ENCODE results near the gene NEURL1B.

DNA sequence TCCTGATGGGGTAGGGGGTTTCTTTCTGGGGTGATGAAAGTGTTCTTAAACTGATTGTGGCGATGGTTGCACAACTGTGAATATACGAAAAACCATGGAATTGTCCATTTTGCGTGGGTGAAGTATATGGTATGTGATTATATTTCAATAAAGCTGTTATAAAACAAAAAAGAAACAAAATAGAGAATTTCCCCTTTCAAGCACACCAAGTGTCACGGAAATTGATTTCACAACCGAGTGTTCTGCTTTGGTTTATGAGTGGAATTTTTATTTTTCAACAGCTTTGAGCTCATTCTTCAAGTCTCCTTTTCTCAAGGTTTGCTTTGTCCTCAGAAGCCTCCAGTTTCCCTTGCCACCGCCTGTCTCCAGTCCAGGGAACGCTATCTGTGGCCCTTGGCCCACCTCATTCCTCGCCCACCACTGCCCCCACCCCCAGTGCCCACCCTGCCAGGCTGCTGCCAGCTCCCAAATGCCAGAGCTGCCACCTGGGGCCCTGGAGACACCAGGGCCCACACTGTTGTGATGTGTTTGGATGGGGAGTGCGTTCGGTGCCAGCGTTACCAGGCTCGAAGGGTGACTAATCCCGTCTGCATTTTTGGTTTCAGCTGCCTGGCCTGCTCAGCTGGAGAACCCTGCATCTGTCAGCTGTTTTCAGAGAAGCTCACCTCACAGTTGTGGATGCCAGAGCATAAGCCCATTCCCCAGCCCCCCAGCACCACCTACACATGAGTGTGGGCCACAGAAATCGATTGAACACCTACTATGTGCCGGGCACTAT is 99.6 kb downstream of the NEURL1B start:
- TF ChIP-seq, protein P1, sequence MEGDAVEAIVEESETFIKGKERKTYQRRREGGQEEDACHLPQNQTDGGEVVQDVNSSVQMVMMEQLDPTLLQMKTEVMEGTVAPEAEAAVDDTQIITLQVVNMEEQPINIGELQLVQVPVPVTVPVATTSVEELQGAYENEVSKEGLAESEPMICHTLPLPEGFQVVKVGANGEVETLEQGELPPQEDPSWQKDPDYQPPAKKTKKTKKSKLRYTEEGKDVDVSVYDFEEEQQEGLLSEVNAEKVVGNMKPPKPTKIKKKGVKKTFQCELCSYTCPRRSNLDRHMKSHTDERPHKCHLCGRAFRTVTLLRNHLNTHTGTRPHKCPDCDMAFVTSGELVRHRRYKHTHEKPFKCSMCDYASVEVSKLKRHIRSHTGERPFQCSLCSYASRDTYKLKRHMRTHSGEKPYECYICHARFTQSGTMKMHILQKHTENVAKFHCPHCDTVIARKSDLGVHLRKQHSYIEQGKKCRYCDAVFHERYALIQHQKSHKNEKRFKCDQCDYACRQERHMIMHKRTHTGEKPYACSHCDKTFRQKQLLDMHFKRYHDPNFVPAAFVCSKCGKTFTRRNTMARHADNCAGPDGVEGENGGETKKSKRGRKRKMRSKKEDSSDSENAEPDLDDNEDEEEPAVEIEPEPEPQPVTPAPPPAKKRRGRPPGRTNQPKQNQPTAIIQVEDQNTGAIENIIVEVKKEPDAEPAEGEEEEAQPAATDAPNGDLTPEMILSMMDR (IDR thresholded peaks at IDR 0.05; ENCODE audit: insufficient read depth, low read length): no peak
- TF ChIP-seq GABPA (IDR thresholded peaks at IDR 0.05; ENCODE audit: low read depth) (no peak), SPI1 (IDR thresholded peaks at IDR 0.05; ENCODE audit: borderline replicate concordance, low read depth) (no peak), POLR2AphosphoS5 (IDR thresholded peaks at IDR 0.05; ENCODE audit: low read depth) (no peak)
- TF ChIP-seq, protein P2, sequence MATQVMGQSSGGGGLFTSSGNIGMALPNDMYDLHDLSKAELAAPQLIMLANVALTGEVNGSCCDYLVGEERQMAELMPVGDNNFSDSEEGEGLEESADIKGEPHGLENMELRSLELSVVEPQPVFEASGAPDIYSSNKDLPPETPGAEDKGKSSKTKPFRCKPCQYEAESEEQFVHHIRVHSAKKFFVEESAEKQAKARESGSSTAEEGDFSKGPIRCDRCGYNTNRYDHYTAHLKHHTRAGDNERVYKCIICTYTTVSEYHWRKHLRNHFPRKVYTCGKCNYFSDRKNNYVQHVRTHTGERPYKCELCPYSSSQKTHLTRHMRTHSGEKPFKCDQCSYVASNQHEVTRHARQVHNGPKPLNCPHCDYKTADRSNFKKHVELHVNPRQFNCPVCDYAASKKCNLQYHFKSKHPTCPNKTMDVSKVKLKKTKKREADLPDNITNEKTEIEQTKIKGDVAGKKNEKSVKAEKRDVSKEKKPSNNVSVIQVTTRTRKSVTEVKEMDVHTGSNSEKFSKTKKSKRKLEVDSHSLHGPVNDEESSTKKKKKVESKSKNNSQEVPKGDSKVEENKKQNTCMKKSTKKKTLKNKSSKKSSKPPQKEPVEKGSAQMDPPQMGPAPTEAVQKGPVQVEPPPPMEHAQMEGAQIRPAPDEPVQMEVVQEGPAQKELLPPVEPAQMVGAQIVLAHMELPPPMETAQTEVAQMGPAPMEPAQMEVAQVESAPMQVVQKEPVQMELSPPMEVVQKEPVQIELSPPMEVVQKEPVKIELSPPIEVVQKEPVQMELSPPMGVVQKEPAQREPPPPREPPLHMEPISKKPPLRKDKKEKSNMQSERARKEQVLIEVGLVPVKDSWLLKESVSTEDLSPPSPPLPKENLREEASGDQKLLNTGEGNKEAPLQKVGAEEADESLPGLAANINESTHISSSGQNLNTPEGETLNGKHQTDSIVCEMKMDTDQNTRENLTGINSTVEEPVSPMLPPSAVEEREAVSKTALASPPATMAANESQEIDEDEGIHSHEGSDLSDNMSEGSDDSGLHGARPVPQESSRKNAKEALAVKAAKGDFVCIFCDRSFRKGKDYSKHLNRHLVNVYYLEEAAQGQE (IDR thresholded peaks at IDR 0.05; ENCODE audit: insufficient replicate concordance, low read depth): no peak

All from HL-60 (cell line).